Transverse colon (tissue), 4 donors: ENCODE results near the gene CREBBP.

Experiments
- EP300 ChIP-seq: sonication (generic); formaldehyde crosslinking; IDR thresholded peaks from one replicate; pipeline ENCODE4 v1.6.1; 2017; ENCODE audit warnings: antibody characterized with exemption, low read depth
- POLR2A ChIP-seq: fragments of 450-650 bp; IDR thresholded peaks from one replicate; pipeline ENCODE4 v1.6.1; 2016; ENCODE audit warnings: antibody characterized with exemption, mild to moderate bottlenecking, moderate library complexity
- POLR2AphosphoS5 ChIP-seq, 3 donors: sonication (generic); formaldehyde crosslinking; IDR thresholded peaks; one replicate each; pipeline ENCODE4 v1.6.1; 2016; ENCODE audit warnings: antibody characterized with exemption in 3 of 3
- TF ChIP-seq, protein P1 (sequence below), 5 experiments: fragments of 200-600 bp in 3 of 5; fragments of 450-650 bp in 2 of 5; sonication (generic) in 3 of 5; IDR thresholded peaks; 1 replicate in 2 of 5; 2 replicates in 3 of 5; pipeline ENCODE4 v1.5.1; 2016 to 2017; ENCODE audit warnings: antibody characterized with exemption in 5 of 5, inconsistent platforms in 3 of 5, mild to moderate bottlenecking in 2 of 5, moderate library complexity in 1 of 5

GRCh38 chr16:3755249-3755648 is 125.3 kb downstream of the CREBBP start:
- TF ChIP-seq, protein P1, sequence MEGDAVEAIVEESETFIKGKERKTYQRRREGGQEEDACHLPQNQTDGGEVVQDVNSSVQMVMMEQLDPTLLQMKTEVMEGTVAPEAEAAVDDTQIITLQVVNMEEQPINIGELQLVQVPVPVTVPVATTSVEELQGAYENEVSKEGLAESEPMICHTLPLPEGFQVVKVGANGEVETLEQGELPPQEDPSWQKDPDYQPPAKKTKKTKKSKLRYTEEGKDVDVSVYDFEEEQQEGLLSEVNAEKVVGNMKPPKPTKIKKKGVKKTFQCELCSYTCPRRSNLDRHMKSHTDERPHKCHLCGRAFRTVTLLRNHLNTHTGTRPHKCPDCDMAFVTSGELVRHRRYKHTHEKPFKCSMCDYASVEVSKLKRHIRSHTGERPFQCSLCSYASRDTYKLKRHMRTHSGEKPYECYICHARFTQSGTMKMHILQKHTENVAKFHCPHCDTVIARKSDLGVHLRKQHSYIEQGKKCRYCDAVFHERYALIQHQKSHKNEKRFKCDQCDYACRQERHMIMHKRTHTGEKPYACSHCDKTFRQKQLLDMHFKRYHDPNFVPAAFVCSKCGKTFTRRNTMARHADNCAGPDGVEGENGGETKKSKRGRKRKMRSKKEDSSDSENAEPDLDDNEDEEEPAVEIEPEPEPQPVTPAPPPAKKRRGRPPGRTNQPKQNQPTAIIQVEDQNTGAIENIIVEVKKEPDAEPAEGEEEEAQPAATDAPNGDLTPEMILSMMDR (IDR thresholded peaks at IDR 0.05), result no peak
- no peak for TF ChIP-seq POLR2A
- TF ChIP-seq EP300, result no peak
- TF ChIP-seq POLR2AphosphoS5 (IDR thresholded peaks at IDR 0.05), result no peak
